CD14-positive monocyte (primary cell): ENCODE data around the gene SNX1. TPM values are rescaled to one million over a fixed set of nuclear protein-coding genes. Genes with fewer than 3 reads are reported as not detected.
A peak's percentile ranks its signal among the peaks of the same experiment; 100 is the strongest.

Experiments
- DNase-seq, 3 donors: peaks; one replicate each; pipeline ENCODE4 v3.0.0-alpha.2; 2011 to 2022
- H2AFZ ChIP-seq: 2 replicates; pipeline ENCODE4 v1.6.0; 2012; ENCODE audit warnings: mild to moderate bottlenecking, low read depth, low read length, inconsistent platforms; ENCODE audit not compliant: insufficient read depth, poor library complexity, severe bottlenecking
- H3K27ac ChIP-seq, 2 donors: 1 replicate in 1 of 2; 2 replicates in 1 of 2; pipeline ENCODE4 v1.5.1; 2012 to 2013; ENCODE audit warnings: low read length in 2 of 2, control low read depth in 1 of 2, inconsistent platforms in 1 of 2, low read depth in 1 of 2, mild to moderate bottlenecking in 1 of 2
- H3K27me3 ChIP-seq, 2 donors: one replicate each; pipeline versions ENCODE4 v1.6.0 to v1.6.1; 2011 to 2013; ENCODE audit warnings: low read length in 2 of 2; ENCODE audit not compliant: control insufficient read depth in 2 of 2, insufficient read depth in 2 of 2
- H3K36me3 ChIP-seq, 2 donors: replicated peaks in 1 of 2; 1 replicate in 1 of 2; 2 replicates in 1 of 2; pipeline versions ENCODE4 v1.5.1 to v1.6.1; 2012 to 2013; ENCODE audit warnings: low read length in 2 of 2, control low read depth in 1 of 2, inconsistent platforms in 1 of 2, mild to moderate bottlenecking in 1 of 2; ENCODE audit not compliant: insufficient read depth in 2 of 2, control insufficient read depth in 1 of 2
- H3K4me1 ChIP-seq, 2 donors: 1 replicate in 1 of 2; 2 replicates in 1 of 2; pipeline versions ENCODE4 v1.5.1 to v1.6.1; 2012 to 2013; ENCODE audit warnings: low read length in 2 of 2, control low read depth in 1 of 2, inconsistent platforms in 1 of 2, mild to moderate bottlenecking in 1 of 2, moderate library complexity in 1 of 2; ENCODE audit not compliant: insufficient read depth in 2 of 2, control insufficient read depth in 1 of 2
- H3K4me2 ChIP-seq: replicated peaks from 2 replicates; pipeline ENCODE3; 2012; ENCODE audit warnings: low read length, moderate library complexity, mild to moderate bottlenecking; ENCODE audit not compliant: poor library complexity, severe bottlenecking; ENCODE audit errors: extremely low read depth
- H3K4me3 ChIP-seq, 3 experiments: fragments of 200-600 bp in 1 of 3; sonication (generic) in 1 of 3; replicated peaks in 1 of 3; 1 replicate in 2 of 3; 2 replicates in 1 of 3; pipeline ENCODE4 v1.5.1; 2011 to 2013; ENCODE audit warnings: low read length in 3 of 3, mild to moderate bottlenecking in 3 of 3, control low read depth in 2 of 3, low read depth in 2 of 3, inconsistent platforms in 1 of 3, moderate library complexity in 1 of 3
- H3K79me2 ChIP-seq: 2 replicates; pipeline ENCODE4 v1.6.0; 2012; ENCODE audit warnings: mild to moderate bottlenecking, control low read depth, inconsistent platforms, low read length, moderate library complexity; ENCODE audit not compliant: insufficient read depth
- H3K9ac ChIP-seq: 2 replicates; pipeline ENCODE4 v1.6.0; 2017; ENCODE audit warnings: low read length, mild to moderate bottlenecking; ENCODE audit not compliant: insufficient read depth, poor library complexity, severe bottlenecking
- H3K9me3 ChIP-seq, 2 donors: replicated peaks in 1 of 2; 1 replicate in 1 of 2; 2 replicates in 1 of 2; pipeline versions ENCODE4 v1.5.1 to v1.6.1; 2012 to 2013; ENCODE audit warnings: low read length in 2 of 2, control low read depth in 1 of 2; ENCODE audit not compliant: control insufficient read depth in 1 of 2, insufficient read depth in 1 of 2
- H4K20me1 ChIP-seq: 2 replicates; pipeline ENCODE4 v1.6.0; 2012; ENCODE audit warnings: mild to moderate bottlenecking, low read length, control low read depth, moderate library complexity; ENCODE audit not compliant: insufficient read depth
- H3K27ac Mint-ChIP-seq, 7 donors: one replicate each; pipeline ENCODE4 v1.8.0; 2020; ENCODE audit warnings: mild to moderate bottlenecking in 7 of 7, mixed read lengths in 7 of 7, moderate library complexity in 6 of 7, inconsistent platforms in 2 of 7
- H3K27me3 Mint-ChIP-seq, 3 donors: one replicate each; pipeline ENCODE4 v1.8.0; 2021 to 2022; ENCODE audit warnings: low read depth in 3 of 3, mild to moderate bottlenecking in 3 of 3, mixed read lengths in 3 of 3, moderate library complexity in 3 of 3, inconsistent platforms in 1 of 3
- H3K36me3 Mint-ChIP-seq, 2 donors: one replicate each; pipeline ENCODE4 v1.8.0; 2020; ENCODE audit warnings: mixed read lengths in 2 of 2, inconsistent platforms in 1 of 2, mild to moderate bottlenecking in 1 of 2
- H3K4me1 Mint-ChIP-seq: one replicate; pipeline ENCODE4 v1.8.0; 2020; ENCODE audit warnings: mild to moderate bottlenecking, mixed read lengths
- H3K4me3 Mint-ChIP-seq, 2 donors: one replicate each; pipeline ENCODE4 v1.8.0; 2020; ENCODE audit warnings: mild to moderate bottlenecking in 2 of 2, mixed read lengths in 2 of 2, moderate library complexity in 1 of 2
- H3K9me3 Mint-ChIP-seq, 7 donors: one replicate each; pipeline ENCODE4 v1.8.0; 2020 to 2022; ENCODE audit warnings: mixed read lengths in 7 of 7, mild to moderate bottlenecking in 6 of 7, moderate library complexity in 6 of 7, inconsistent platforms in 2 of 7
- WGBS: methylation state at CpG from one replicate; pipeline ENCODE4 v1.1.5; 2013; ENCODE audit warnings: missing lambda C conversion rate; ENCODE audit not compliant: insufficient coverage; 5-methylcytosine and 5-hydroxymethylcytosine counted together
- intact Hi-C, 2 donors: fragments of 100-400 bp; cut with micrococcal nuclease; formaldehyde crosslinking; loops; one replicate each; pipeline versions ENCODE4 v1.15.0 to v1.15.1; 2023
- polyA plus RNA-seq, 3 donors: library from polyadenylated mRNA; depleted of rRNA in 1 of 3; unstranded in 2 of 3; stranded (reverse) in 1 of 3; fragments of 300-500 nt in 2 of 3; fragments of >200 nt in 1 of 3; fragmentation: Illumina TruSeq in 2 of 3; gene quantifications; 1 replicate in 2 of 3; 2 replicates in 1 of 3; pipeline ENCODE4 v1.2.3, GENCODE V29; 2012 to 2021
- TF ChIP-seq, protein P1 (sequence below): fragments of 200-600 bp; IDR thresholded peaks from one replicate; pipeline ENCODE4 v1.8.0; 2022; ENCODE audit warnings: antibody characterized with exemption, mild to moderate bottlenecking

SNX1 gene
- polyA plus RNA-seq, 3 donors = 104 to 115 (median 115) TPM

DNA sequence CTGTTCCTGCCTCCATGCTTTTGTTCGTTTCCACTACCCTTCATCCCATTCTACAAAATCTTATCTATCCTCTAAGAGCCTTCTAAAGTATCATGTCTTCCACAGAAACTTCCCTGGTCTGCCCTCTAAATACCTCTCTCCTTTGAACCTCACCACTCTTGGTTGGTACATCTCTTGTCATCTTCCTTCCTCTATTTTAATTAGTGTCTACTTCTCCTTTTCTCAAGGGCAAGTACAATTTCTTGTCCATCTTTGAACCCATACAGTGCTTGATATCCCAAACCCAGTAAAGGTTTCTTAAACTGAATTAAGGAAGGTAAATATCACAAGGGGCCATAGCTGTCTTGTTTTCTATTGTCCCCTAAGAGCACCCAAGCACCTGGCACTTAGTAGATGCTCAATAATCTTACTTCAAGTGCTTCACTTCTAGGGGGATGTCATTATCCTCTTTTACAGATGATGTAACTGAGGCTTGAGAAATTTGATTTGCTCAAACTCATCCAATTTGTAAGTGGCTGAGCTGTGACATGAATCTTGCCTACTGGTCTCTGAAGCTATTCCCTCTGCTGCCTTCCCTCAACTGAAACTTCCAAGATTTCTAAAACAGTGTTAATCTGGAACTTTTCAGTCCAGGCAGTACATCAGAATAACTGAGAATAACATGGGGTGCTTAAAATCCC lies 46.9 kb upstream of the SNX1 start:
- Histone ChIP-seq H3K4me1 (peaks cover 64 to 69% of the 10 kb centered on the region in 2 donors), H3K4me3 (peak overlapping the region in 1 of 3 experiments; percentile 34)

DNA sequence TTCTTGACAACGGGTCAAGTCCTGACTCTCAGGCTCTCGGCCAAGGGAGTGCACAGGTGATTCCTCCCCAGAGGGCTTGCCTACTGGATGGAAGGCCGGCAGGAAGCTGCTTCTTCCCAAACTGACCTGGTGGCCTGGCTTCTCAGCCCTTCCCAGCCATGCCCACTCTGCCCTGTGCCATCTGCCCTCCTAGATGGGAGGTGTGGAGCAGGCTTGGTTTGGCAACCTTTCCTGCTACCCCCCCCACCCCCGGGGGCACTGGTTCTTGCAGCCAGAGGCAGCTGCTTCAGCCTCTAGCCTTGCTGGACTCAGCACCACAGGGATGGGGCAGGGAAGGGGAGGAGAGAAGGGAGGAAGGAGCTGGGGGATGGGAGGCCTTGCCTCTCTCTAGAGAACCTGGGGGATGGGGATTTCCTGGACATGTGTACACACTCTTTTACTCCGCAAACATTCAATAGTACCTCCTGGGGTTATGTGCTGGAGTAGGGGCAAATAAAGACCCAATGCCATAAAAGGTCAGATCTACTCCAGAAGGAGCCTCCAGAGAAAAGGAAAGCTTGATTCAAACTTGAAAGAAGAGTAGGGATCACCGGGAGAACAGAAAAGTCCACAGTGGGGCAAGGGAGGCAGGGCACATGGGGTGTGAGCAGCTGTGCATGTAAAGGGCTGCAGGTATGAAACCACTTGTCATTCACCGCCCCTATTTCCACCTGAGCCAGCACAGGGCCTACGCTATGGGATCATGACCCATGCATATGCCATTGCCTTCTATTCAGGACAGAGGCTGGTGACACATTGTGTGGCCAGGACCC lies 45.3 kb upstream of the SNX1 start:
- Mint-ChIP-seq H3K9me3 (no peaks in the 10 kb centered on the region), H3K4me1 (peaks cover 62% of the 10 kb centered on the region), H3K27me3 (peaks cover 16 to 28% (median 23%) of the 10 kb centered on the region in 3 donors), H3K27ac (peak overlapping the region in 1 of 7 donors; percentile 5), H3K36me3 (peaks cover 0 to 8% of the 10 kb centered on the region in 2 donors), H3K4me3 (peak overlapping the region in 1 of 2 donors; percentile 57)
- Histone ChIP-seq H3K79me2 (no peaks in the 10 kb centered on the region), H3K9ac (no peak overlapping the region), H3K4me1 (peaks cover 52 to 54% of the 10 kb centered on the region in 2 donors), H3K9me3 (no peaks in the 10 kb centered on the region), H3K27ac (no peak overlapping the region), H2AFZ (no peak overlapping the region), H3K27me3 (peaks cover 0 to 11% of the 10 kb centered on the region in 2 donors), H3K4me2 (no peak overlapping the region), H3K4me3 (peak overlapping the region in 1 of 3 experiments; percentile 34), H4K20me1 (peaks cover 3% of the 10 kb centered on the region), H3K36me3 (no peaks in the 10 kb centered on the region)
- WGBS = 95% methylated on average over 3 of the region's 8 CpGs
- no peak for DNase-seq
- intact Hi-C loops = no loop called here
- TF ChIP-seq, protein P1, sequence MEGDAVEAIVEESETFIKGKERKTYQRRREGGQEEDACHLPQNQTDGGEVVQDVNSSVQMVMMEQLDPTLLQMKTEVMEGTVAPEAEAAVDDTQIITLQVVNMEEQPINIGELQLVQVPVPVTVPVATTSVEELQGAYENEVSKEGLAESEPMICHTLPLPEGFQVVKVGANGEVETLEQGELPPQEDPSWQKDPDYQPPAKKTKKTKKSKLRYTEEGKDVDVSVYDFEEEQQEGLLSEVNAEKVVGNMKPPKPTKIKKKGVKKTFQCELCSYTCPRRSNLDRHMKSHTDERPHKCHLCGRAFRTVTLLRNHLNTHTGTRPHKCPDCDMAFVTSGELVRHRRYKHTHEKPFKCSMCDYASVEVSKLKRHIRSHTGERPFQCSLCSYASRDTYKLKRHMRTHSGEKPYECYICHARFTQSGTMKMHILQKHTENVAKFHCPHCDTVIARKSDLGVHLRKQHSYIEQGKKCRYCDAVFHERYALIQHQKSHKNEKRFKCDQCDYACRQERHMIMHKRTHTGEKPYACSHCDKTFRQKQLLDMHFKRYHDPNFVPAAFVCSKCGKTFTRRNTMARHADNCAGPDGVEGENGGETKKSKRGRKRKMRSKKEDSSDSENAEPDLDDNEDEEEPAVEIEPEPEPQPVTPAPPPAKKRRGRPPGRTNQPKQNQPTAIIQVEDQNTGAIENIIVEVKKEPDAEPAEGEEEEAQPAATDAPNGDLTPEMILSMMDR = no peak

More for the DNA sequence above, 46.9 kb upstream of the SNX1 start:
- no peaks in the 10 kb centered on the region for H3K79me2 ChIP-seq
- H2AFZ ChIP-seq = no peak overlapping the region
- H3K36me3 Mint-ChIP-seq = peaks cover 0 to 8% of the 10 kb centered on the region in 2 donors
- TF ChIP-seq, protein P1 = no peak
- H3K27me3 Mint-ChIP-seq = peaks cover 23 to 40% (median 35%) of the 10 kb centered on the region in 3 donors
- no peaks in the 10 kb centered on the region for H3K9me3 Mint-ChIP-seq
- H3K4me2 ChIP-seq = peak overlapping the region; percentile 37
- H3K36me3 ChIP-seq = no peaks in the 10 kb centered on the region
- peaks cover 76% of the 10 kb centered on the region for H3K4me1 Mint-ChIP-seq
- H3K9me3 ChIP-seq = no peaks in the 10 kb centered on the region
- DNase-seq = peak; percentile 59 to 77 (median 72)
- peak overlapping the region; percentile 72 to 95 (median 86) for H3K27ac Mint-ChIP-seq
- peak overlapping the region in 1 of 2 donors; percentile 55 for H3K27ac ChIP-seq
- peaks cover 10% of the 10 kb centered on the region for H4K20me1 ChIP-seq
- intact Hi-C loops = no loop called here
- peaks cover 0 to 18% of the 10 kb centered on the region in 2 donors for H3K27me3 ChIP-seq
- no peak overlapping the region for H3K9ac ChIP-seq
- 50% methylated on average over 1 of the region's 1 CpG for WGBS
- peak overlapping the region in 1 of 2 donors; percentile 78 for H3K4me3 Mint-ChIP-seq
